Measurements from ENCODE around the gene DCLK1.

DNA sequence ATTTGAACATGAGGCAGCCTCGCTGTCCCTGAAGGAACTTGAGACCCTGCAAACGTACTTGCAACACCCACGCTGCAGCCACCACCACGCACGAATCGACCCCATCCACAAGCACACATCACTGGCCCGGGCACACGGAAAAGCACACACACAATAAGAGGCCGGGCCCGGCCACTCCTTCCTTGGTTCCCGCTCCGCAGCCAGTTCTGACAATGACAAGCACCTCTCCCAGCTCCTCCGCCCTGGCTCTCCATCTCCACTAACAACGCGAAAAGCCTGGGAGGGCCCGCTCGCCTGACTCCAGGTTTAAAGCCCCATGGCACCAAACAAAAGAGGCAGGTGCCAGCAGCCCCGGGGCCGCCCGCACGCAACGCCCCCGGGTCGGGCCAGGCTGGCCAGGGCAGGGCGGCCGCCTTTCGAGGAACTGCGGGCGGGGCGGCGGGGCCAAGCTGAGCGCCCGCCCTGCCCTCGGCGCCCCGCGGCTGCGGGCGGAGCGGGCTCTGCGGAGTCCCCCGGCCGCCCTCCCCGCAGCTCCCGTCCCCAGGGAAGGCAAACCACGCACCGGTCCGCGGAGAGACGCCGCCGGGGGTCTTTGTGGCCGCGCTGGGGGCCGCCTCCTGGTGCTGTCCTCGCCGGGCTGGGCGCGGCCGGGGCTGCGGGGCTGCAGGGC lies 495 bp downstream of the DCLK1 start:
- TF ChIP-seq, protein P1, sequence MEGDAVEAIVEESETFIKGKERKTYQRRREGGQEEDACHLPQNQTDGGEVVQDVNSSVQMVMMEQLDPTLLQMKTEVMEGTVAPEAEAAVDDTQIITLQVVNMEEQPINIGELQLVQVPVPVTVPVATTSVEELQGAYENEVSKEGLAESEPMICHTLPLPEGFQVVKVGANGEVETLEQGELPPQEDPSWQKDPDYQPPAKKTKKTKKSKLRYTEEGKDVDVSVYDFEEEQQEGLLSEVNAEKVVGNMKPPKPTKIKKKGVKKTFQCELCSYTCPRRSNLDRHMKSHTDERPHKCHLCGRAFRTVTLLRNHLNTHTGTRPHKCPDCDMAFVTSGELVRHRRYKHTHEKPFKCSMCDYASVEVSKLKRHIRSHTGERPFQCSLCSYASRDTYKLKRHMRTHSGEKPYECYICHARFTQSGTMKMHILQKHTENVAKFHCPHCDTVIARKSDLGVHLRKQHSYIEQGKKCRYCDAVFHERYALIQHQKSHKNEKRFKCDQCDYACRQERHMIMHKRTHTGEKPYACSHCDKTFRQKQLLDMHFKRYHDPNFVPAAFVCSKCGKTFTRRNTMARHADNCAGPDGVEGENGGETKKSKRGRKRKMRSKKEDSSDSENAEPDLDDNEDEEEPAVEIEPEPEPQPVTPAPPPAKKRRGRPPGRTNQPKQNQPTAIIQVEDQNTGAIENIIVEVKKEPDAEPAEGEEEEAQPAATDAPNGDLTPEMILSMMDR (IDR thresholded peaks at IDR 0.05), result no peak
- no peak for TF ChIP-seq POLR2A (IDR thresholded peaks at IDR 0.05)

All from uterus (tissue), 2 donors.